ENCODE data around the gene ACY1.

GRCh38 chr3:52017586-52017985 lies 34.3 kb downstream of the ACY1 start:
- TF ChIP-seq, protein P1, sequence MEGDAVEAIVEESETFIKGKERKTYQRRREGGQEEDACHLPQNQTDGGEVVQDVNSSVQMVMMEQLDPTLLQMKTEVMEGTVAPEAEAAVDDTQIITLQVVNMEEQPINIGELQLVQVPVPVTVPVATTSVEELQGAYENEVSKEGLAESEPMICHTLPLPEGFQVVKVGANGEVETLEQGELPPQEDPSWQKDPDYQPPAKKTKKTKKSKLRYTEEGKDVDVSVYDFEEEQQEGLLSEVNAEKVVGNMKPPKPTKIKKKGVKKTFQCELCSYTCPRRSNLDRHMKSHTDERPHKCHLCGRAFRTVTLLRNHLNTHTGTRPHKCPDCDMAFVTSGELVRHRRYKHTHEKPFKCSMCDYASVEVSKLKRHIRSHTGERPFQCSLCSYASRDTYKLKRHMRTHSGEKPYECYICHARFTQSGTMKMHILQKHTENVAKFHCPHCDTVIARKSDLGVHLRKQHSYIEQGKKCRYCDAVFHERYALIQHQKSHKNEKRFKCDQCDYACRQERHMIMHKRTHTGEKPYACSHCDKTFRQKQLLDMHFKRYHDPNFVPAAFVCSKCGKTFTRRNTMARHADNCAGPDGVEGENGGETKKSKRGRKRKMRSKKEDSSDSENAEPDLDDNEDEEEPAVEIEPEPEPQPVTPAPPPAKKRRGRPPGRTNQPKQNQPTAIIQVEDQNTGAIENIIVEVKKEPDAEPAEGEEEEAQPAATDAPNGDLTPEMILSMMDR (IDR thresholded peaks at IDR 0.05), result no peak
- no peak for TF ChIP-seq EP300 (IDR thresholded peaks at IDR 0.05; ENCODE audit: low read depth)
- TF ChIP-seq POLR2A (IDR thresholded peaks at IDR 0.05), result no peak
- no peak for TF ChIP-seq POLR2AphosphoS5 (IDR thresholded peaks at IDR 0.05)
